Mesenteric fat pad (tissue), 1 donor: ENCODE results near the gene EFCAB9. TPM values are rescaled to one million over a fixed set of nuclear protein-coding genes. Genes with fewer than 3 reads are reported as not detected.

Experiments used
- DNase-seq: peaks from one replicate; pipeline ENCODE4 v3.0.0-alpha.2; 2020; ENCODE audit warnings: low spot score
- total RNA-seq: library from RNA; stranded (reverse); fragmentation: NEBNext Ultra II Directional; extraction: Animal tissue kit (Norgen Biotek cat#: 25700); gene quantifications from one replicate; pipeline ENCODE4 v1.2.1, GENCODE V29; 2021
- donor health status: DM: yes; HTN: yes; CAD: no.

EFCAB9 gene
- total RNA-seq, 1 donor from 2014 or later = not detected

GRCh38 chr5:172235827-172236736 is 42.1 kb downstream of the EFCAB9 start:
- DNase-seq = no peak

GRCh38 chr5:172238334-172238733 is 44.4 kb downstream of the EFCAB9 start:
- DNase-seq = no peak

GRCh38 chr5:172243302-172243701 is 49.3 kb downstream of the EFCAB9 start:
- no peak for DNase-seq

GRCh38 chr5:172245046-172245445 is 51.1 kb downstream of the EFCAB9 start:
- no peak for DNase-seq

- no peak for DNase-seq
These were observed 51.7 kb downstream of the EFCAB9 start for GRCh38 chr5:172245703-172246125.

GRCh38 chr5:172248637-172249036 is 54.7 kb downstream of the EFCAB9 start:
- no peak for DNase-seq

- DNase-seq = no peak
These were observed 57.4 kb downstream of the EFCAB9 start for GRCh38 chr5:172251419-172251818.

GRCh38 chr5:172252501-172252900 is 58.5 kb downstream of the EFCAB9 start:
- DNase-seq = no peak

Other genes with a start within 250 kb of the EFCAB9 start
- gene FBXW11, start 187.5 kb upstream of the EFCAB9 start, total RNA-seq = 43.9 TPM
- gene STK10, start 5.9 kb upstream of the EFCAB9 start, total RNA-seq = 82.2 TPM
- 13.0 TPM for gene UBTD2, start 89.6 kb downstream of the EFCAB9 start, total RNA-seq